ENCODE measurements around the gene ANGPTL7. TPM values are rescaled to one million over a fixed set of nuclear protein-coding genes. Genes with fewer than 3 reads are reported as not detected.
A peak's percentile ranks its signal among the peaks of the same experiment; 100 is the strongest.

The ANGPTL7 gene, protein sequence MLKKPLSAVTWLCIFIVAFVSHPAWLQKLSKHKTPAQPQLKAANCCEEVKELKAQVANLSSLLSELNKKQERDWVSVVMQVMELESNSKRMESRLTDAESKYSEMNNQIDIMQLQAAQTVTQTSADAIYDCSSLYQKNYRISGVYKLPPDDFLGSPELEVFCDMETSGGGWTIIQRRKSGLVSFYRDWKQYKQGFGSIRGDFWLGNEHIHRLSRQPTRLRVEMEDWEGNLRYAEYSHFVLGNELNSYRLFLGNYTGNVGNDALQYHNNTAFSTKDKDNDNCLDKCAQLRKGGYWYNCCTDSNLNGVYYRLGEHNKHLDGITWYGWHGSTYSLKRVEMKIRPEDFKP
- total RNA-seq (1 to 10 TPM; 4.7 to 6.1 TPM), polyA plus RNA-seq (ENCODE audit: insufficient read length in 2 of 2) (1 to 10 TPM in 1 of 2 donors, under 1 TPM in 1; 0.30 to 1.6 TPM)
- long read RNA-seq, donor 1 = 0 reads
- long read RNA-seq, donor 2 = 0 reads
- long read RNA-seq, donor 3 = 0 reads
- long read RNA-seq, donor 4 = 0 reads

- WGBS (ENCODE audit: insufficient coverage) = 80% methylated on average over 1 of the region's 8 CpGs
- H3K9me3 ChIP-seq (ENCODE audit: control insufficient read depth, insufficient read depth, low read length) = no peaks in the 10 kb centered on the region
- H3K27ac ChIP-seq (ENCODE audit: low read depth, low read length) = peak within 1 kb of the TSS; percentile 86
- DNase-seq (ENCODE audit: low read depth in 4 of 6, low spot score in 6 of 6) = no peak
- no peaks in the 10 kb centered on the region for H3K27me3 ChIP-seq (ENCODE audit: control insufficient read depth, insufficient read depth, low read length)
- H3K36me3 ChIP-seq (ENCODE audit: control insufficient read depth, insufficient read depth, low read length) = peaks cover 44% of the 10 kb centered on the region
- no peak within 1 kb of the TSS for H3K4me3 ChIP-seq (ENCODE audit: low read depth, low read length)
- H3K4me1 ChIP-seq (ENCODE audit: control insufficient read depth, insufficient read depth, low read length) = peaks cover 34% of the 10 kb centered on the region
Observed at GRCh38 chr1:11188858-11189451, at the start of gene ANGPTL7. TSS of gene ANGPTL7 (plus strand) at chr1:11189355. CDS start at chr1:11189580, 225 bp downstream.

DNA sequence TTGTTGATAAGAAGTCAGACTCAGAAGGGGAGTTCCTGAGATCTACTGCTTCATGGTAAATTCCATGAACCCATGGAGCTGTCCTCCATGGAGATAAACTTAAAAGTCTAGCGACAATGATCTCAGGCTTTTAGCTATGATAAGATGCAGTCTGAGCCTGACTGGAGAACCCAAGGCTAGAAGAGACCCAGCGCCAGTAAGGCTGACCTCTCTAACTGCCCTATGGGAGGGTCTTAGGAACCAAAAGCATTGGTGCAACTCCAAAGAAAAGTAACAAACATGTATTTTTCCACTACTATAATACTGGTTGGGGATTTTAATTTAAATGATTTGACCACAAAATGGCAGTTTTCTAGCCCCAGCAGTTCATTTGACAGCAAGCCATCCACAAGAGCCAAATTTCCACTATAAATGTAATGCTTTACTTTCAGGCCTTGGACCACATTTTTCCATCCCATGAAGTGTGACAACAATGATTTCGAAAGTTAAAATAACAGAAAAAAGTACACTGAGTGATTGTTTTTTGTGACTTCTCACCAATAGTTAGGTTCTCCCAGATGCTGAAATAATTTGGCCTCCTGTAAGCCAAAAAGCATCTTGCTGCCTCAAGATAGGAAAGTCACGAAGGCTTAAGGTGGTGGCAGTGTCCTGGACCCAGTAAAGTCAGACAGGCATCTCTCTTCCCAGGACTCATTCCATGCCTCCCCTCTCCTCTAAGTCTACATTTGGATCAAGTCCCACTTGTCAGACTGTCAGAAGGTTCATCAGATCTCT is 46.4 kb upstream of the ANGPTL7 start:
- WGBS (ENCODE audit: insufficient coverage) = 86% methylated on average over 1 of the region's 4 CpGs
- Histone ChIP-seq H3K9me3 (ENCODE audit: control insufficient read depth, insufficient read depth, low read length) (no peaks in the 10 kb centered on the region), H3K4me3 (ENCODE audit: low read depth, low read length) (no peak overlapping the region), H3K36me3 (ENCODE audit: control insufficient read depth, insufficient read depth, low read length) (peaks cover 32% of the 10 kb centered on the region), H3K27ac (ENCODE audit: low read depth, low read length) (no peak overlapping the region), H3K27me3 (ENCODE audit: control insufficient read depth, insufficient read depth, low read length) (no peaks in the 10 kb centered on the region), H3K4me1 (ENCODE audit: control insufficient read depth, insufficient read depth, low read length) (no peaks in the 10 kb centered on the region)
- DNase-seq (ENCODE audit: low read depth in 4 of 6, low spot score in 6 of 6) = no peak

DNA sequence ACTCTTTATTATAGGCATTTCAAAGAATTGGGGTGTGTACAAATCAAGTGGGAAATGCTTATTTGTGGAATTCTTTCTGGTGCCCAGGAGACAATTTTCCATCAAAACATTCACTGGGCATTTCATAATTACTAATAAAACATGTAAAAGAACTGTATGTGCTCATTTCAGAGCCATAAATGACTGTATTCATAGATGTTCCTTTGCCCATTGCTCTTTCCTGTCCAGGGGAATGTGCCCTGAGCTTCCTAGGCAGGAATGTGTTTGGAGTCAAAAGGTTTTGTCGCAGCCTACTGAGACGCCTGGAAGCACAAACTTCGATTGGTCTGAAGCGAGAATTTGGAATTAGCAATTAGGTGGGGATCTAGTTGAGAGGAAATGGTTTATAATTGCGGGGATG is 45.8 kb upstream of the ANGPTL7 start:
- Histone ChIP-seq H3K4me3 (ENCODE audit: low read depth, low read length) (no peak overlapping the region), H3K36me3 (ENCODE audit: control insufficient read depth, insufficient read depth, low read length) (peaks cover 32% of the 10 kb centered on the region), H3K4me1 (ENCODE audit: control insufficient read depth, insufficient read depth, low read length) (no peaks in the 10 kb centered on the region), H3K27ac (ENCODE audit: low read depth, low read length) (no peak overlapping the region), H3K27me3 (ENCODE audit: control insufficient read depth, insufficient read depth, low read length) (no peaks in the 10 kb centered on the region), H3K9me3 (ENCODE audit: control insufficient read depth, insufficient read depth, low read length) (no peaks in the 10 kb centered on the region)
- no peak for DNase-seq (ENCODE audit: low read depth in 4 of 6, low spot score in 6 of 6)
- WGBS (ENCODE audit: insufficient coverage) = 98% methylated on average over 4 of the region's 5 CpGs

DNA sequence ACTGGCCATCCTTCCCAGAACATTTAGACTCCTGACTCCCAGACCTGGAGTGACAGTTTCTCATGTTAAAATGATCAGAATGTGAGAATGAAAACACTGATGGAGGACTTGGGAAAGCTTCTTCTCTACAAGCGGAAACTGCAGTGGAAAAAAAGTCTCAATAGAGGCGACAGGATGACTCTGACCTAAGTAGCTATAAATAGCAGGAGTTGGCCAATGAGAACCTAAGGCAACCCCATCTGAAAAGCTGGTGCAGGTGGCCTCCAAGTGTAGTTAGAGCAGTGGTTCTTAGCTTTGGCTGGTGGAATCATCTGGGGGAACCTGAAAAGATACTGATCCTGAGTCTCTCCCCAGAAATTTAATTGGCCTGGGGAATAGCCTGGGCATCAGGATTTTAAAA is 45.2 kb upstream of the ANGPTL7 start:
- Histone ChIP-seq H3K27ac (ENCODE audit: low read depth, low read length) (no peak overlapping the region), H3K36me3 (ENCODE audit: control insufficient read depth, insufficient read depth, low read length) (peaks cover 35% of the 10 kb centered on the region), H3K4me3 (ENCODE audit: low read depth, low read length) (no peak overlapping the region), H3K9me3 (ENCODE audit: control insufficient read depth, insufficient read depth, low read length) (no peaks in the 10 kb centered on the region), H3K27me3 (ENCODE audit: control insufficient read depth, insufficient read depth, low read length) (no peaks in the 10 kb centered on the region), H3K4me1 (ENCODE audit: control insufficient read depth, insufficient read depth, low read length) (no peaks in the 10 kb centered on the region)
- DNase-seq (ENCODE audit: low read depth in 4 of 6, low spot score in 6 of 6) = no peak
- 83% methylated on average over 1 of the region's 2 CpGs for WGBS (ENCODE audit: insufficient coverage)

- peak in 1 of 6 donors; percentile 82 for DNase-seq (ENCODE audit: low read depth in 4 of 6, low spot score in 6 of 6)
- Histone ChIP-seq H3K27ac (ENCODE audit: low read depth, low read length) (no peak overlapping the region), H3K4me3 (ENCODE audit: low read depth, low read length) (no peak overlapping the region), H3K36me3 (ENCODE audit: control insufficient read depth, insufficient read depth, low read length) (peaks cover 35% of the 10 kb centered on the region), H3K27me3 (ENCODE audit: control insufficient read depth, insufficient read depth, low read length) (no peaks in the 10 kb centered on the region), H3K4me1 (ENCODE audit: control insufficient read depth, insufficient read depth, low read length) (no peaks in the 10 kb centered on the region), H3K9me3 (ENCODE audit: control insufficient read depth, insufficient read depth, low read length) (no peaks in the 10 kb centered on the region)
- WGBS (ENCODE audit: insufficient coverage) = 82% methylated on average over 7 of the region's 12 CpGs
Observed at GRCh38 chr1:11144570-11145256, 44.4 kb upstream of the ANGPTL7 start.

DNA sequence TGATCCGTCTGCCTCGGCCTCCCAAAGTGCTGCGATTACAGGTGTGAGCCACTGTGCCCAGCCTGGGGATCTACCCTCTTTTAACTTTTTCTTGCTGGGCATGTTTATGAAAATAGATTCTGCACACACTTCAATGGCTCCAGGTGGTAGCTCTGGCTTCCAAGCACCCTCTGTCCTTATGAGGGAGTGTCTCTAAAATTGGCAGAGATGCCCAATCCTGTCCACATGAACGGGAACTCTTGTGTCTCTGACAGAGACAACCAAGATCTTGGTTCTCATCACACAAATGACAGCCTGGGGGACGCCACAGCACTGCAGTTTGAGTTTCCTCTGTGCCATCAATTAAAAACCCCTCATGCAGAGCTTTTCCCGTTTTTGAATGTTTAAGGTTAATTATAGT is 43.4 kb upstream of the ANGPTL7 start:
- H3K27me3 ChIP-seq (ENCODE audit: control insufficient read depth, insufficient read depth, low read length) = no peaks in the 10 kb centered on the region
- H3K9me3 ChIP-seq (ENCODE audit: control insufficient read depth, insufficient read depth, low read length) = no peaks in the 10 kb centered on the region
- H3K4me3 ChIP-seq (ENCODE audit: low read depth, low read length) = no peak overlapping the region
- peaks cover 35% of the 10 kb centered on the region for H3K36me3 ChIP-seq (ENCODE audit: control insufficient read depth, insufficient read depth, low read length)
- WGBS (ENCODE audit: insufficient coverage) = 81% methylated on average over 4 of the region's 6 CpGs
- H3K4me1 ChIP-seq (ENCODE audit: control insufficient read depth, insufficient read depth, low read length) = no peaks in the 10 kb centered on the region
- no peak overlapping the region for H3K27ac ChIP-seq (ENCODE audit: low read depth, low read length)
- DNase-seq (ENCODE audit: low read depth in 4 of 6, low spot score in 6 of 6) = no peak

GRCh38 chr1:11147197-11147770 is 41.9 kb upstream of the ANGPTL7 start:
- WGBS (ENCODE audit: insufficient coverage) = 65% methylated on average over 3 of the region's 4 CpGs
- no peak overlapping the region for H3K4me3 ChIP-seq (ENCODE audit: low read depth, low read length)
- no peak overlapping the region for H3K27ac ChIP-seq (ENCODE audit: low read depth, low read length)
- peaks cover 30% of the 10 kb centered on the region for H3K36me3 ChIP-seq (ENCODE audit: control insufficient read depth, insufficient read depth, low read length)
- no peaks in the 10 kb centered on the region for H3K9me3 ChIP-seq (ENCODE audit: control insufficient read depth, insufficient read depth, low read length)
- no peaks in the 10 kb centered on the region for H3K27me3 ChIP-seq (ENCODE audit: control insufficient read depth, insufficient read depth, low read length)
- peak in 1 of 6 donors; percentile 87 for DNase-seq (ENCODE audit: low read depth in 4 of 6, low spot score in 6 of 6)
- H3K4me1 ChIP-seq (ENCODE audit: control insufficient read depth, insufficient read depth, low read length) = no peaks in the 10 kb centered on the region

DNA sequence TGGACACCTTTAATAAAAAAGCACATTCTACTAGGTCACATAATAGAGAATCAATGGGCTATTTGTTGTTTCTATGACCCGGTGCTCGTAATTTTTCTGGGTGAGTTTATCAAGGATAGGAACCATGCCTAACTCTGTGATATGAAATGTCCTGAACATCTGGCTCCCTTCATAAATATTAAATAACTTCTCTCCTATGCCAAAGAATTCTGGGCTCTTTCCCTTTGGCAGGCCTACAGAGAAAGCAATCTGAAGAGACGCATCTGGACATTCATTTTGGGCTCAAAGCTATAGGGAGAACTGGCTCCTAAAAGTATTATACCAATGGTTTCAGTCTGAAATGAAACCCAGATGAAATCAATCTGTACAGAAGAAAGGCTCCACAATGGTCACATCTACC is 38.8 kb upstream of the ANGPTL7 start:
- Histone ChIP-seq H3K4me3 (ENCODE audit: low read depth, low read length) (no peak overlapping the region), H3K36me3 (ENCODE audit: control insufficient read depth, insufficient read depth, low read length) (peaks cover 30% of the 10 kb centered on the region), H3K4me1 (ENCODE audit: control insufficient read depth, insufficient read depth, low read length) (no peaks in the 10 kb centered on the region), H3K9me3 (ENCODE audit: control insufficient read depth, insufficient read depth, low read length) (no peaks in the 10 kb centered on the region), H3K27ac (ENCODE audit: low read depth, low read length) (no peak overlapping the region), H3K27me3 (ENCODE audit: control insufficient read depth, insufficient read depth, low read length) (no peaks in the 10 kb centered on the region)
- DNase-seq (ENCODE audit: low read depth in 4 of 6, low spot score in 6 of 6) = peak in 1 of 6 donors; percentile 76
- WGBS (ENCODE audit: insufficient coverage) = 83% methylated on average over 1 of the region's 3 CpGs

DNA sequence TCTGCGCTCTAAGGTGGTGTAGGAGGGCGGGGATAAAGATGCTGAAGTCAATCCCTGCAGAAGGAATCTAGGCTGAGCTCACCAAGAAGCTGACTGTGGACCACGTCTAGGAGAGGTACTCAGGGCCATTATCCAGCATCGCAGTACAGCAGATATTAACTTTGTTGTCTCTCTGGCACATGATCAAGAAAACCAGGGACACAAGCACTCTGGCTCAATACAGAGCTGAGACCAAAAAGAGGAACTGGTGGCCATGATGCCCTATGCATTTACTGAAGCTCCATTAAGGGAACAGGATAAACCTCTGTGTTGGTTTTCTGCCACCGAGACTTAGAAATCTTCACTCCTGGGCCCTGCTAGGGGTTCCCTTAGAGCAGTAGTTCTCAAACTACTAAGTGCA is 38.0 kb upstream of the ANGPTL7 start:
- Histone ChIP-seq H3K4me3 (ENCODE audit: low read depth, low read length) (no peak overlapping the region), H3K9me3 (ENCODE audit: control insufficient read depth, insufficient read depth, low read length) (no peaks in the 10 kb centered on the region), H3K27ac (ENCODE audit: low read depth, low read length) (peak overlapping the region; percentile 17), H3K4me1 (ENCODE audit: control insufficient read depth, insufficient read depth, low read length) (no peaks in the 10 kb centered on the region), H3K27me3 (ENCODE audit: control insufficient read depth, insufficient read depth, low read length) (no peaks in the 10 kb centered on the region), H3K36me3 (ENCODE audit: control insufficient read depth, insufficient read depth, low read length) (peaks cover 34% of the 10 kb centered on the region)
- DNase-seq (ENCODE audit: low read depth in 4 of 6, low spot score in 6 of 6) = no peak
- WGBS (ENCODE audit: insufficient coverage) = 80% methylated on average over 5 of the region's 5 CpGs

Measured in spinal cord (tissue), 10 donors.